Fibroblast of lung (primary cell): ENCODE measurements around the gene ZNF182. TPM values are rescaled to one million over a fixed set of nuclear protein-coding genes. Genes with fewer than 3 reads are reported as not detected.
A peak's percentile ranks its signal among the peaks of the same experiment; 100 is the strongest.
"Not testable (repeated sequence)": the region's sequence is repeated elsewhere in the genome, so short reads cannot be mapped to it uniquely, and the experiment has no call there.

Experiments
- DNase-seq, 2 donors: peaks; one replicate each; pipeline versions ENCODE4 v3.0.0 to v3.0.0-alpha.2; 2010; ENCODE audit warnings: low read depth in 2 of 2
- H2AFZ ChIP-seq: 2 replicates; pipeline ENCODE4 v1.5.1; 2012; ENCODE audit warnings: low read length, control low read depth, inconsistent platforms
- H3K27ac ChIP-seq: 2 replicates; pipeline ENCODE4 v1.5.1; 2011; ENCODE audit warnings: low read length, control low read depth; ENCODE audit not compliant: insufficient read depth
- H3K27me3 ChIP-seq: 2 replicates; pipeline ENCODE4 v1.5.1; 2011; ENCODE audit warnings: mild to moderate bottlenecking, low read length; ENCODE audit not compliant: control insufficient read depth, insufficient read depth
- H3K36me3 ChIP-seq: 2 replicates; pipeline ENCODE4 v1.5.1; 2011; ENCODE audit warnings: low read length; ENCODE audit not compliant: control insufficient read depth, insufficient read depth
- H3K4me1 ChIP-seq: 2 replicates; pipeline ENCODE4 v1.5.1; 2011; ENCODE audit warnings: low read length; ENCODE audit not compliant: control insufficient read depth, insufficient read depth; ENCODE audit errors: extremely low read depth
- H3K4me2 ChIP-seq: 2 replicates; pipeline ENCODE4 v1.5.1; 2011; ENCODE audit warnings: low read length, control low read depth; ENCODE audit not compliant: insufficient read depth; ENCODE audit errors: extremely low read depth
- H3K4me3 ChIP-seq, 4 experiments: fragments of 200-600 bp in 1 of 4; sonication (generic) in 1 of 4; replicated peaks in 1 of 4; 2 replicates each; pipeline ENCODE4 v1.5.1; 2011 to 2016; ENCODE audit warnings: low read length in 4 of 4, low read depth in 3 of 4, mild to moderate bottlenecking in 3 of 4, control low read depth in 2 of 4, inconsistent platforms in 1 of 4, mixed read lengths in 1 of 4; ENCODE audit not compliant: insufficient read depth in 1 of 4; ENCODE audit errors: control extremely low read depth in 1 of 4
- H3K79me2 ChIP-seq: 2 replicates; pipeline ENCODE4 v1.5.1; 2012; ENCODE audit warnings: mild to moderate bottlenecking, low read length, inconsistent platforms; ENCODE audit not compliant: control insufficient read depth, insufficient read depth
- H3K9ac ChIP-seq: 2 replicates; pipeline ENCODE4 v1.5.1; 2011; ENCODE audit warnings: mild to moderate bottlenecking, low read length, control low read depth; ENCODE audit not compliant: insufficient read depth
- H3K9me3 ChIP-seq: 2 replicates; pipeline ENCODE4 v1.5.1; 2012; ENCODE audit warnings: low read depth, low read length; ENCODE audit not compliant: control insufficient read depth, insufficient read depth
- H4K20me1 ChIP-seq: 2 replicates; pipeline ENCODE4 v1.5.1; 2011; ENCODE audit warnings: low read length; ENCODE audit not compliant: control insufficient read depth, insufficient read depth; ENCODE audit errors: extremely low read depth
- CTCF ChIP-seq, 2 donors: IDR thresholded peaks in 1 of 2; conservative IDR thresholded peaks in 1 of 2; 1 replicate in 1 of 2; 2 replicates in 1 of 2; pipeline ENCODE4 v1.5.1; 2011 to 2012; ENCODE audit warnings: low read length in 2 of 2, control low read depth in 1 of 2, inconsistent platforms in 1 of 2, low read depth in 1 of 2, mild to moderate bottlenecking in 1 of 2
- EZH2 ChIP-seq: IDR thresholded peaks from 2 replicates; pipeline ENCODE4 v1.5.1; 2012; ENCODE audit warnings: low read length, control low read depth, mild to moderate bottlenecking; ENCODE audit errors: missing control alignments
- polyA plus RNA-seq, 2 donors: library from polyadenylated mRNA; depleted of rRNA in 1 of 2; stranded (reverse) in 1 of 2; unstranded in 1 of 2; fragments of >200 nt; gene quantifications; 2 replicates each; pipeline ENCODE4 v1.2.1, GENCODE V29; 2011 to 2012; ENCODE audit warnings: missing spikeins in 1 of 2
- total RNA-seq: library from RNA; depleted of rRNA; stranded (reverse); fragments of >200 nt; gene quantifications from 2 replicates; pipeline ENCODE4 v1.2.1, GENCODE V29; 2014

Gene ZNF182
- total and polyA plus RNA-seq, 2 donors (not counting 1 experiment from before 2014, with no cell fraction given) = 2.1 to 4.5 TPM

- H3K4me2 ChIP-seq = no peak overlapping the region
- H4K20me1 ChIP-seq = no peaks in the 10 kb centered on the region
- no peak overlapping the region for H2AFZ ChIP-seq
- TF ChIP-seq EZH2 = no peak
- peak in 1 of 2 donors; percentile 2 for TF ChIP-seq CTCF (conservative IDR thresholded peaks at IDR 0.05 in 1 of 2, IDR thresholded peaks at IDR 0.05 in 1 of 2; ENCODE audit: low read depth in 1 of 2, low read length in 2 of 2)
- no peak for DNase-seq
- no peaks in the 10 kb centered on the region for H3K36me3 ChIP-seq
- H3K4me3 ChIP-seq = no peak overlapping the region
- no peaks in the 10 kb centered on the region for H3K4me1 ChIP-seq
- no peak overlapping the region for H3K27ac ChIP-seq
- no peaks in the 10 kb centered on the region for H3K27me3 ChIP-seq
- H3K9me3 ChIP-seq = no peaks in the 10 kb centered on the region
- no peak overlapping the region for H3K9ac ChIP-seq
- H3K79me2 ChIP-seq = no peaks in the 10 kb centered on the region
Observed at GRCh38 chrX:47958761-47959342, 44.9 kb downstream of the ZNF182 start.

- not testable (repeated sequence) for H3K27ac ChIP-seq, H3K9ac ChIP-seq, H3K27me3 ChIP-seq, H3K4me3 ChIP-seq, H2AFZ ChIP-seq, H3K4me2 ChIP-seq, H3K36me3 ChIP-seq, H3K4me1 ChIP-seq, H3K9me3 ChIP-seq, H4K20me1 ChIP-seq, H3K79me2 ChIP-seq, DNase-seq
Observed at GRCh38 chrX:47958206-47958605, 45.6 kb downstream of the ZNF182 start.

- H2AFZ ChIP-seq = no peak overlapping the region
- no peaks in the 10 kb centered on the region for H4K20me1 ChIP-seq
- no peaks in the 10 kb centered on the region for H3K36me3 ChIP-seq
Observed at GRCh38 chrX:47956016-47956415, 47.8 kb downstream of the ZNF182 start.

GRCh38 chrX:47955295-47955694 is 48.5 kb downstream of the ZNF182 start:
- H4K20me1 ChIP-seq, H3K79me2 ChIP-seq, H3K27ac ChIP-seq, H3K4me1 ChIP-seq, H3K27me3 ChIP-seq, H3K9ac ChIP-seq, H3K36me3 ChIP-seq, H3K9me3 ChIP-seq, DNase-seq, H3K4me3 ChIP-seq, H2AFZ ChIP-seq, H3K4me2 ChIP-seq: not testable (repeated sequence)

More at GRCh38 chrX:47956016-47956415, 47.8 kb downstream of the ZNF182 start:
- DNase-seq = no peak
- Histone ChIP-seq H3K27ac (no peak overlapping the region), H3K4me1 (no peaks in the 10 kb centered on the region), H3K4me2 (no peak overlapping the region), H3K9ac (no peak overlapping the region), H3K79me2 (no peaks in the 10 kb centered on the region), H3K4me3 (no peak overlapping the region), H3K9me3 (no peaks in the 10 kb centered on the region), H3K27me3 (no peaks in the 10 kb centered on the region)
- TF ChIP-seq CTCF (conservative IDR thresholded peaks at IDR 0.05 in 1 of 2, IDR thresholded peaks at IDR 0.05 in 1 of 2; ENCODE audit: low read depth in 1 of 2, low read length in 2 of 2) = no peak
- TF ChIP-seq EZH2 = no peak
